LoVo (cell line): ENCODE results near the gene CADPS.

ENCODE experiments used
- DNase-seq: peaks from one replicate; pipeline ENCODE4 v3.0.0-alpha.2; 2016; ENCODE audit warnings: low spot score

The CADPS gene

DNA sequence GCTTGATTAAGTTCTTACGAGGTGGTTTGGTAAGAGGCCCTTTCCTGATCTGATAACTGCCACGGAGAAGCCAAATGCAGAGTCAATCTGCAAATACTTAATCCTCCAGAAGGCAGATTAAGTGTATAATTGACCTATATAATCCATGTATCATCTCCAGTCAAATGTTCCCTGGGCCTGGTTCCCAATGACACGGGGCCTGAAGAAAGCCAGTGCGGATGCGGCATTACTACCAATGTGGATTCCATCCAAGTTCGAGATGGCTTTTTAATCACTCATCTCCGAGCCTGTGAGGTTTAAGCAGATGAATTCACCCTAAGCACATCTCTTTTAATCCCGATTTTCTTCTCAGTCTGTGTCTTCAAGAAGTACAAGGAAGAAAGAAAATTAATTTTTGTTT lies 441.8 kb downstream of the CADPS start:
- DNase-seq = no peak

DNA sequence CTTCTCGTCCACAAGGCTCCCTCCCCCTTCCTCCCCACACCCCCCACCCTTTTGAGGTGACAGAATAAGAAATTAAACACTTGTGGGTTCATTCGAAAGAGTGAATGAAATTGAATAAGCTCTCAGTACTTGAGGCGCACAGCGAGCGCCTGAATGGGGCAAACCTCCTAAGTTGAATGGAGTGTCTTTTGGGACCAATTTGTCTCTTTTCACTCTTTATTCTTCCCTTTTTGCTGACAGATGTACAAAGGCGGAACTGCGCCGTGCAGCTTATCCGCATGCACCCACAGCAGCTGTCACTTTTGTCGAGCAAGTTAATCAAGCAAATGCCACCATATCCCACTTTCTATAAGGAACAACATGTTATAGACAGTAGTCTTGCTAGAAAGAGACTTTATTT lies 454.0 kb downstream of the CADPS start:
- no peak for DNase-seq

DNA sequence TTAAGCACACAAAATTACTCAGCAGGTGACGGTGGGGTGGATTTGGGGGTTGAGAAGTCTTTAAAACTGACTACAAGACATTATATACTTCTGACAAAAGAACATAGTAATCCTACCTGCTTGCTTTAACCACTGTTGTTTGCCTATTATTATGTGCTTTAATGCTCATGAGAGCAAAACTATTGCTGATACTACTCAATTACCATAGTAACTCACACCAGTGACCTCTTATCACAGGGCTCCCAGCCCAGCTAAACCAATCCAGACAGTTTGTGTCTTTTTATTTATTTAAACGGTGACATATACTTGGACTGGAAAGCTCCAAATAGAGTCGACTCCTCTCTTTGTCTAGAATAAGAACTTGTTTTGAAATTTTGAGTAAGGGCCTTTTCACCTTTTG lies 459.1 kb downstream of the CADPS start:
- DNase-seq = no peak

DNA sequence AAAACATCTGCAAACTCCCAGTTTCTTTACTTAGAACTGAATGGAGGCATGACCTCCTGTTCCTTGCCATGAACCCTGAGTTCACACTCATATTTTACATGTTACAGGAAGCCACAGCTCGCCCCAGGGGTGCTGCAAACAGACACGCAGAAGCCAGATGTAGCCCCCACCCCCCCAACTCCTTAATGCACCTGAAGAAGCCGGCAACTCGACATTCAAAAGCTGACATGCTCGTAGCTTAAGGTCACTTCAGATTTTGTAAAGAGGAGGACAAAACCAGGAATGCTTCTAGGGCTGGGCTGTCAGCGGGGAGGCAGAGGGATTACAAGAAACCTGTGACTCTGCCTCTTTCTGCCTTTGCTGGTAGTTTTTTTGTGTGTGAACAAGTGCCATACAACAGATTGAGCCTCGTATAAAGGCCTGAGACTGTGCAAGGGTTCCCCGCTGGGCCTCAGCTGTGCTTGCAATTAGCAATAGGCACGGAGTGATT lies 459.9 kb downstream of the CADPS start:
- no peak for DNase-seq

DNA sequence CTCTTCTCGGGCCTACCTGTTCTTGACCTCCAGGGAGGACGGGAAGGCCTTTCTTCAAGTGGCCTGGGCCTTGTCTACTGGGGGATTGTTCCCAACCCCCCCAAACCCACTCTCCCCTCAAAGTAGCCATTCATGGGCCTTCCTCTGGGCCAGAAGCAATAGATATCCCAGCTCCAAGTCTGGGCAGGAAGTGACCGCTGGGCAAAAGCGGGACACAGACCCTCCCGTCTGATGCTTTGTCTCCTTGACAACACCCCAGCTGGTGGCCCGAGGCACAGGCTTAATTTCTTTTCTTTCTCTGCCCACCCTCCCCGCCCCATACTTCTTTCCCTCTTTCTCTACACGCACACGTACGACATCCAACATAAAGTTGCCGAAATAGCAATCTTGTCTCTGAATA lies 460.4 kb downstream of the CADPS start:
- DNase-seq = no peak

DNA sequence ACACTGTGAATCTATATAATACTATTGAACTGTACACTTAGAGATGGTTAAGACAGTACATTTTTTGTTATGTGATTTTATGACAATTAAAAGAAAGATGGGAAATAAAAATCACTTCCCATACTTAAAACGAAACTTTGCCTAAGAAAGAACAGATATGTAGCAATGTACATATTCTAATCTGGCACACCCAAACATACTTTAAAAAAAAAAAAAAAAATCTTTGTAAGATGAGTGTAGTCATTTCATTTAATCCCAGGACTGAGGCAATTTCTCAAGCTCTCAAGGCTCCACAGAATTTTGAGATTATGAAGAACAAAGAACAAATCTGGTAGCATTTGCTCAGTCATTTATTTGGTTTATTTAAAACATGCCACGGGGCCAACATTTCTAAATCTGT lies 461.5 kb downstream of the CADPS start:
- DNase-seq = no peak

DNA sequence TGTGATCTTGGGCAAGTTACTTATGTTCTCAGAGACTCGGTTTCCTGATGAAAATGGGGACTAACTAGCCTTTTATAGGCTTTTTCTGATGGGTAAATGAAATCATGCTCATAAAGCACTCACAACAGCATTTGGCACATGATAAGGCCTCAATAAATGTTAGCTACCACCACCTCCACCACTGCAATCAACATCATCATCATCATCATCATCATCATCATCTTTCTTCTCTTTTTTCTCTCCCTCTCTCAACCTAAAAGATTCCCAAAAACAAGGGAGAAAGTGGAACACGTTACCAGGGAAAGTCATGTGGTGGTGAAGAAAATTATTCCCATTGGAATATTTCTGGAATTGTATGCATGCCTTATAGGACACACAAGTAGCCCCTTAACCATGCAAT lies 468.3 kb downstream of the CADPS start:
- DNase-seq = no peak

DNA sequence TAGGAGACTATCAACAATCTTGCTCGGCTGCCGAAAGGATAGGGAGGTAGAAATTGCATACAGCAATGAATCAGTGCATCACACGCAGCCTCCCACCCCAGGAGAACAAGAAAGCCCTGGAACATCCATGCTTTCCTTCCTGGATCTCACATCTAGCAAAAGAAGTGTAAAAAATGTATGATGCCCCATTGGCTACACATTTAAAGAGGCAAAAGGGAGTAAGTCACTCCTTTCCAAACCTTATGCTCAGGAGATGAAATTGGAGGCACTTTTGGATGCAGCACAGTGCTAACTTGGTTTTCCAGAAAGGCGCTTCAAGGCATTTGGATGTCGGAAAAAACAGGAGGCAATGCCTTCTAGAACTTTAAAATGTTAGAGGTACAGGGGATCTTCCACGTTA lies 469.6 kb downstream of the CADPS start:
- no peak for DNase-seq

DNA sequence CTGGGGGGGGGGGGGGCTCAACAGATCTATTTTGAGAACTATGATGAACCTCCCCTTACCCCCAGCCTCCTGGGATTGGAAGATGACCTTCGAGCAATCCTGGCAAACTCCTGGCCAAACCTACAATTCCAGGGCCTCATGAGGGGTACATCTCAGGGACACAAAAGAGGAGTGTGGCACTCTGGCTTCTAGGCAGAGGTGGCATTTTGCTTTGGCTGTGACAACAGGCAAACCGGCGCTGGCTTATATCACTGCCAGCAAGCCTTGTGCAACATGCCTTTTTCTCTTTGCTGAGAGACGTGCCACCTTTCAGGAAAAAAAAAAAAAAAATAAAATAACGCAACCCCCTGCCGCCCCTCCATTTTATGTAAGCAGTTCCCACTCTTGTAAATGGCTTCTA lies 470.1 kb downstream of the CADPS start:
- DNase-seq = no peak

DNA sequence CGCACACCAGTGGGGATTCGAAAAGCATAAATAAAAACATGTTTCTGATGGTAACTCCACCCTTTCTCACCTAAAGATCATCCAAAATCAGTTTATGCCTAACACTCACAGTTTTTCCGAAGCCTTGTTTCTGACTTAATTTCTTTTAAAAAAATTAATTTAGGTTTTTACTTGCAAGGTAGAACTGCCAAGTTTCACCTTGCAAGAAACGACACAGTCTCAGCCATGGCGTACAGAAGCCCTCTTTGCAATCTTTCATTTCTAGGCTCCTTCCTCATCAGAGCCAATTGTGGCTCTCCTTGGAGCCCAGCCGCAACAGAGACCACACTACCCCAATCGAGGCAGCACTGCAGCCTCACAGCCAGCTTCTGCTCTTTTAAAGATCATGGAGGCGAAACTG lies 470.9 kb downstream of the CADPS start:
- DNase-seq = no peak

DNA sequence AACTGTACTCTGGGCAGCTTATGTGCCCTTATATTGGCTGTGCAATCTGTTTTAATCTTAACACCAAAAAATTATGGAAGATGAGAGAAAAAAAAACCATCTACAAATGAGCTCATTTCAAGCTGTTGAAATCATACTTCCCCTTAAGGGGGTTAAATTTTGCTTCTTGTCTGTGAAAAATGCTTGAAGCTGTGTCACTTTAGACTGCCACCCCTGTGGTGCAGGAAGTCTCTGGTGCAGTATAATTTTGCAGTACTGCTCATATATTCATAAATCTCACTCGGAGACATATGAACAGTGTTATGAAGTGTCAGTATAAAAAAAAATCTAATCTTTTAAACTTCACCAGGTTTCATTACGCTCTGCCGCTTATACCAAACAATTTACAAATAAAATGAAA lies 471.5 kb downstream of the CADPS start:
- no peak for DNase-seq

DNA sequence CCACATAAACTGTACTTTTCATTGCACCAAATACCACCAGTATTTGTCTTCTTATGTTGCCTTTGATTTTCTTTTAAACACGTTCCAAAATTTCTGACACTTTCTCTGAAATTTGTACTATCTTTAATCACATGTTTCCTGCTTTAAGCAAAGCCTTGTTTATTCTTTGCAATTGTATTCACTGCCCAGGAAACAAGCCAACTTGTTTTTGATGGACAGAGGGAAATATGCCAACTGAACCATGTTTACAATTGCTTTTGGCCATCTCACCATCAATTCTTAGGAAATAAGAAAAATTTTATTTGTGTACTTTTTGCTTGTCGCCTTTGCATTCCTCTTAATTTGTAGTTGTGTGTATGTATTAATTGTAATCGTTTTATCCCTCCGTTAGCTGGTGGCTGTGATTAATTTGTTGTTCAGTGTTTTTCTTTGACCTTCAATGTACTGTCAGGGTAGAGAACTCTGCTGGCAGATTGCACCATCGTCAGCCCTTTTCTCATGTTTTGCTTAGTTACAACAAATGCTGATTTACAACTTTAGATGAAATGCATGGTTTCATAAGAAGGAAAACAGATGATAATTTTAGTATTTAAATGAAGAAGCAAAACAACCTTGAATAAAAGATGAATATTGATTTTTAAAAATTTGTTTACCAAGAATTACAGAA lies 482.5 kb downstream of the CADPS start:
- no peak for DNase-seq

DNA sequence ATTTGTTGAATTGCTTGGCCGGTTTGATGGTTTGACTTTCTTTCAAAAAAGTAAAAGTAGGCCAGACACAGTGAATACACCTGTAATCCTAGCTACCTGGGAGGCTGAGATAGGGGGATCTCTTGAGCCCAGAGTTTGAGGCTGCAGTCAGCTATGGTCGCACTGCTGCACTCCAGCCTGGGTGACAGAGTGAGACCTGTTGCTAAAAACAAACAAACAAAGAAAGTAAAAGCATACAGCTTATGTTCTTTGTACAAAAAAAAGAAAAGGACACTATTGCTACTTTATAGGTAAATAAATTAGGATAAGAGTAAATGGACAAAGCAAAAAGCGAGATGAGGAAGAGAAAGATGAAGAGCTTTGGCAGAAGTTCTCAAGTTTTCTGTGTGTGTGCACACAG lies 488.0 kb downstream of the CADPS start:
- DNase-seq = no peak

DNA sequence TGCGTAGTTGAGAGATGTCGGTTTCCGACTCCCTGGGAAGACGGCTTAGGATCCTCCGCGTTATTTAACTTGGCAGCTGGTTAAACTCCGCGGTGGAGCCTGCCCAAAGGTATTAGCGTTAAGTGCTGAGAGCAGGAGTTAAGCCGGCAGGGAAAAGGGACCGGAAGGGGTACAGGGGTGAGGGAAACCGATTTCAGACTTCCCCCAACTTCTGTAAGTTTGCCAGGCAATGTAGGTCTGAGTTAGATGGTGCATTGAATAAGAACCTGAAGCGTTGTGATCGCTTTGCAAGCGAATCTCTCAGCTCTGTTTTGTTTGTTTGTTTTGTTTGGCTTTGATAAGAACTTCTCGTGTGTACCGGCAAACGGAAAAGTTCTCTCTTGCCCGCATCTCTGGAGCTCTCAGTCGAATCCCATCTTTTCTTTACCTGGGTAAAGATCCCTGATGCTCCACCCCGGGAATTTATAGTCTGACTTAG lies 495.9 kb downstream of the CADPS start:
- no peak for DNase-seq

DNA sequence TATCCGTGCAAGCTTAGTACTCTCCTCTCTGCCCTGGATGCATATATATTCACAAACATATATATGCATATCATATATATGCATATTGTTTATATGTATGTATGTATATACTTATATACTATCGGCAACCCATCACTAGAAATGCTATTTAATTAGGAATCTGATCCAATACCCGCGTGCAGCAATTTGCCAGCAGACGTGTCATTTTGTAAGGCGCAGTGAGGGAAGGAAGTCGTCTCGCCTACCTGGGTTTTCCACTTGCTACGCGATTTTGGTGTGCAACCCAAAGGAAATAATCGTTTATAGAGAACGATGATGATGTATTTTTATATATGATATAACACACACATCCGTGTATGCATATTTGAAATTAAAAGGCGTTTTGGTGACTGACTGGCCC lies 496.3 kb downstream of the CADPS start:
- DNase-seq = no peak

DNA sequence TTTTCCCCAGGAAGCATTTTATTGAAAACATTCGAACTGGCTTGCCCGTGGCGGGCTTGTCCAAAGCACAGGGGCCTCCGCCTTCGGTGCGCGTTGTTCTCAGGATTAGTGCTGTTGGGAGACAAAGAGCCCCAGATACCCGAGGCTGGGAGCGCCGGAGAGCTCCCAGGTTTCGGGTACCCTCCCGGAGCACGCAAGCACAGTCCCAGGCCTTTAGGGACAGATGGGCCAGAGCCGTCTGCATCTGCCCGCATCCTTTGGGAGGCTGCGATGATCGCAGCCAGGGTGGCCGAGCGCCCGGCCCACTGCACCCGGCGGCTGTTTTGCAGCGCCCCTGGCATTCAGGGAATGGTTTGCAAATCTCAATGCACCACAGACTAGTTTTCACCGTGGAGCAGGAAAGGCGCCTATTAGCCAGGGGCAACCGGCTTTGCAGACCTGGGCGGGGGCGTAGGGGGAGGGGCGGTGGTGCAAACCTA lies 496.9 kb downstream of the CADPS start:
- no peak for DNase-seq

DNA sequence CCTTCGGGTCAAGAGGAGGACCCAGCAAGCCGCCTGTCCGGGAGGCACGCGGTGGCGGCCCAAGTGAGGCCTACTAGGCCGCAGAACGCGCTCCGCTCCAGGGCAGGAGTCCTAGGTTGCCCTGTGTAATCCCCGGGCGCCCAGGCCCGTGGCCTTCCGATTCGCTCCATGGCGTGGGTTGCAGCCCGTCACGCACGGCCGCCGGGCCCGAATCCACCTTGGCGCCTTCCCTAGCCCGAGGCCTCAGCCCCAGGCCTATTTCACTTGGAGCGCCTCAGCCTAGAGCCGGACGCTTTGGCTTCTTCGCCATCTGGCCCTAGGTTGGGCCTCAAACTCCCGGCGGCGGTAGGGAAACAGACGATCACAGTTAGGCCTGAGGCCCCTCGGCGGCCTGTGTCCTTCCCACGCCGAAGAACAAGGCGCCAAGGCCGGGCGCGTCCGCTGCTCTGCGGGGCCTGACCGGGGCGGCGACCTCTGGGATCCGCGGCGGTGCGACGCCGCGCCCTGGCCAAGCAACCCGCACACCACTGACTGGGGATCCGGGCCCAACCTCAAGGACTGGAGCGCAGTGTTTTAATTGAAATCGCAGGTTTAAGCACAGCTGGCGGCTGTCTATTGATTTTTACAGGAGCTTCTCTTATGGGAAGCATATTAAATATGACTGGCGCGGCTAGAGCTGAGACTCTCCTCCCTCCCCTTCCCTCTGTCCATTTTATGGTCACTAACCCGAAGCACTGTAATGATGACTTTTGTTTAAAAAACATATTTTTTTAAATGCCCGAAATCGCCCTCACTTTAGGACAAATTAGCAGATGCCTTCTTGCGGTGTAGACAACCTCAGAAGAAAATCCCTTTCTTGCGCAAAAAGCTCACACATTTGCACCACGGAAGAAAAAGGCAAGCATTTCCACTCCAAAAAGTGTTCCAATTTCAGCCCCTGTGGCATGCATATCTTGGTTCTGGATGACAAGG lies 498.0 kb downstream of the CADPS start:
- DNase-seq = no peak

DNA sequence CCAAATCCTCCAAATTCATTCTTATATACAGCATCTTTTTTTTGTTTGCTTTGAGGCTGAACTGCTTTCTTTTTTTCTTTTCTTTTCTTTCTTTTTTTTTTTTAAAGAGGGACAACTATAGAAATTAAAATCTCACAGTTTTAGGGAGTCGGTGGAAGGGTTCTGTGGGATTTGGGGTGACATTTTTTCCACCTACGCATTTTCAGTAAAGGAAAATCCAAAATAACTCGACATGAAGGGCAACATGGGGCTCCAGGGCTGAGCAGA lies 498.8 kb downstream of the CADPS start:
- no peak for DNase-seq

DNA sequence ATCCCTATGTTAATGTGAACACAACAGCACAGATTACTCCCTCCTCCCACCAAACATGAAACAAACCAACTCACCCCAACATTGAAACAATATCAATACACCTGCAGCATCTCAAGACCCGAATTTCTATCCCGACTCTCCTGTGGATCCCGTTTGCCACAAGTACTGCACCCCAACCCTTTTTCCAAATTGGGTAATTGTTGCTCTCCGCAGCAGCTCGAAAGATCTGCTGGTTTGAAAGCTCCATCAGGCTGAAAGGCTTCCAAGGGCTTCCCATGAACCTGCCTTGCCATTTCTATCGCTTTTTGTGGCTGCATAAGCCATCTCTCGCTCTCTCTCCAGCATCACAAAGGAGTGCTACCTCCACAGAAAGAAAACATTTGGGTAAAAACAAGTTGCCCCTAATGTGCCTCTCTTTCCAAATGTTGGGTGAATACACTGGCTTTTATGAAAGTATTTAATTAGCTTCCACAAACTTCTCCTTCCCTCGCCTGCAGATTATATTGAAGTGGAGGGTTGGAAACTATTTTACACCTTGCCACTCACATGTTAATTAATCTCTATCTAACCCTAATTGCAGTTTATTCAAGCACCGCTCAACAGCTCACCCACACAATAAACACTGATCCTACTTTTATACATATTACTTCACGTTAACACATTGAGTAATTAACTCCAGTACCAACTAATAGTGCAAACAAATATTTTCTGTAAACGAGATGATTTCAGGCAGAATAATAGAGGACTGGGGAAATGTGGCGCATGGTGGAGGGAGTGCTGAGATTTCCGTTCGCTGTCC lies 499.4 kb downstream of the CADPS start:
- no peak for DNase-seq

DNA sequence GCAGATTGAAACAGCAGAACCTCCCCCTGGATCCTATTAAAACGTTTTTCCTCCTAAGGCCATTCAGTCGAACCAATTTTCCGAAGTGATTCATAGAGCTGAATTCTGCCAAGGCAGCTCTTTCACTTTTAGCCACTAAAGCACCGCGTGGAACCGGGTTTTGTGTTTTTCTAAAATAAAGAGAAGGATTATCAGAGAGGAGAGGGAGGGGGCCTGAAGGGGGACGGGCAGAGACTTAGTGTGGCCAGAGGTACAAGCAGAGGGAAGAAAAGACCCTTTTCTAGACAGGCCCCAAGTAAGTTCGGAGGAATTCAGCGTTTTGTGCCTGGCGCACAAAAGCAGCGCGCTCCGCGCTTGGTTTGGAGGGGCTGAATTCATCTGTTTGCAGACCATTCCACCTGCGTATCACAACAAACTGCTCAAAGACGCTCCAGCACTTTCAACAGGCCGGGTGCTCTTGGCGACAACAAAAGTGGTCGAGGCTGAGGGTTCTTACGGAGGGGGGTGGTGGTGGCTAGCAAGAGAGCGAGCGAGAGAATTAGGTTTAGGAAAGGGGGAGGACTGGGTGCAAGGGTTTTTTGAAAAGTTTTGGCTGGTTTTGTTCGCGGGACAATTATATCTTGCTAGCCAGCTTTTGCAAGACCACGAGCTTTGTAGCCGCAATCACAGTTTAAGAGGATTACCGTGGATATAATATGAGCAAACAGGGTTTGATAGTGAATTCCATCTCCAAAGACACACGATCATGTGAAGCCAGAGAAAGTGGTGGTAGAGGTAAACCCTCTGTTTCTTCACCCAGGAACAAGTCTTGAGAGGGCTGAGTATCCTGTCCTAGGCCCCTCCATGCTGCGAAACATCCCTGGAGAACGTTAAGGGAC lies 500.6 kb downstream of the CADPS start:
- no peak for DNase-seq

DNA sequence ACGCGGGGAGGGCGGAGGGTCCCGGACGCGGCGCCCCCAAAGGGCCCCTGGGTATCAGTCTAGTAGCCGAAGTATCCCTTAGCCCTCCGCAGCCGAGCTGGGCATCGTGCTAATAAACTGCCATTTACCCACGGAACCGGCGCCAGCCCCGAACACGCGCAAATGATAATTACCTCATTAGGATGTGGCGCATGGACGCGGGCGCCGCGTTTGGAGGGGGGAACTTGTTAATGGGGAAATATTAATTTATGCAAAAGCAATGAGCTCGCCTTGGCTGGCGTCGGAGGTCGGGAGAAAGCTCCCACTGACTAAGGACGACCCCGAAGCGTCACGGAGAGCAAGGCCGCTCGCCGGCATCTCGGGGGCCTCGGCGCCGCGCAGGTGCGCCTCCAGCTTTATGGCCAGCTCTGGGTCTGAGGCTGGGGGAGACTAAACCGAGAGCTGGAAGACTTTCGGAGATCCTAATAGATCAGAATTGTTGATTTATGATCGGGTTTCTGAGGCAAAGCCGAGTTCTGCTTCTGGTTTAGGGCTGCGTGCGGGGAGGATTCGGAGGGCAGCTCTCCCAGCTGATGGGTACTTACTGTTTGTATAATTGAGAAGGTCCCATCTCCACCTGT lies 501.4 kb downstream of the CADPS start:
- no peak for DNase-seq
